GM19463 (cell line): ENCODE measurements around the gene CCNL2.

Source experiments
- ATAC-seq: cut with Tn5 transposase; IDR thresholded peaks from one replicate; pipeline ENCODE4 v1.9.1; 2021; ENCODE audit warnings: mild to moderate bottlenecking, moderate library complexity; ENCODE audit not compliant: unreplicated experiment

The CCNL2 gene

DNA sequence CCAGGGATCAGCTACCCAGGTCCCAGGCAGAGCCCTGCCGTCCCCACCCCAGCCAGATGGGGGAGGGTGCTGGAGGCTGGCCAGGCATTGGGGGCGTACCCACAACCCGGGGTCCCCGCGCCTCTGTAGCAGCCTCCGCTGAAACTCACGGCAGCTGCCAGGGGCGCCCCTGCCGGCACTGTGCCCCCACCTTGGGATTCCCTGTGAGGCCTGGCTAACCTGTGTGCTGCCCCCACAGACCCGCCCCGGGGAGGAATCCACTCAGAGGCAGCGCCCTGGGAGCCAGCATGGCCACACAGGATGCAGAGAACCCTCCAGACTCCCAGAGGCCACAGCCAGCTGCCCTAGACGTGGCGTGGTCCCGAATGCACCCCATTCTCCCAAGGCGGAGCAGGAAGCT lies 53.8 kb downstream of the CCNL2 start:
- ATAC-seq, result no peak

DNA sequence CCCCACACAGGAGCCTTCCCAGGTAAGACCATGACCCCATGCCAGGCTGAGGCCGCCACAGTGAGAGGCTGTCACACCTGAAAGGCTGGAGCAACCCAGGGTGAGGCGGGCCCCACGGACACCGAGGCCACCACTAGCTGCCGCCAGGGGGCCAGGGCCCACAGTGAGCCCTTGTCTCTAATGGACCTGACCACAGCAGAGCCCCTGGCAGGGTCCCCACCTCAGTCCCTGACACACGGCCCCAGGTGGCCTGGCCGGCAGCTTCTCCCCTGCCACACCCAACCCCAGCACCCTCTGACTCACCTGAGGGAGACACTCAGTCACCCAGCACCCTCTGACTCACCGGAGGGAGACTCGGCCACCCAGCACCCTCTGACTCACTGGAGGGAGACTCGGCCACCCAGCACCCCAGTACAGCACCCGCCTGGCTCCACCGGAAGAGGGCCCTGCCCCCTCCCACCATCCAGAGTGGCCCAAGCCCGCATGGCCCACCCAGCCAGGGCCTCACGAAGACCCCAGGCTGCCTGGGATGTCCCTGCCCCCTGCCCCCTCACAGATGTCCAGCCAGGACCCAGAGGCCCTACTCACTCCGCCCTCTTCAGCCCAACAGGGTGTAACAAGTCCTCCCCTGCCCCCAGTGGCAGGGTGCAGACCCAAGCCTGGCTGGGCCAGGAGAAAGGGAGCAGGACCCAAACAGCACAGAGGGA lies 54.3 kb downstream of the CCNL2 start:
- no peak for ATAC-seq

GRCh38 chr1:1343811-1344421 lies 55.2 kb downstream of the CCNL2 start:
- ATAC-seq, result no peak

DNA sequence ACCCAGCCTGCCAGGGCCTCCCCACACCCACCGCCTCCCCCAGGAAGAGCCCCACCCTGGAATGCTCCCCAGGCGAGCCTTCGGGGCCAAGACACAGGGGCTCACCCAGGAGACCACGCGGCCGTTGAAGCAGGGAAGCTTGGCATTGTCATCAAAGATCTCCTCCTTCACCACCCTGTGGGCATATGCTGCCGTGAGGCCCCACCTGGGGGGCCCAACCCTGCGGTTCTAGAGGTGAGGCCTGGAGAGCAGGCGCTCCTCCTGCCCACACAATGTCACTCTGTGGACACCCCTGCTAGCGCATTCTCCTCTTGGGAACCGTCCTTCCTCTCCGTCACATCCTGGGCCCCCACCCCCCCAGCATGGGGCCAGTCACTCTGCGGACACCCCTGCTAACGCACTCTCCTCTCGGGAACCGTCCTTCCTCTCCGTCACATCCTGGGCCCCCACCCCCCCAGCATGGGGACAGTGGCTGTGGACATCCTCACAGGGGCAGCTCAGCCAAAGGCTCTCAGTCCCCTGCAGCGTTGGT lies 56.5 kb downstream of the CCNL2 start:
- no peak for ATAC-seq

DNA sequence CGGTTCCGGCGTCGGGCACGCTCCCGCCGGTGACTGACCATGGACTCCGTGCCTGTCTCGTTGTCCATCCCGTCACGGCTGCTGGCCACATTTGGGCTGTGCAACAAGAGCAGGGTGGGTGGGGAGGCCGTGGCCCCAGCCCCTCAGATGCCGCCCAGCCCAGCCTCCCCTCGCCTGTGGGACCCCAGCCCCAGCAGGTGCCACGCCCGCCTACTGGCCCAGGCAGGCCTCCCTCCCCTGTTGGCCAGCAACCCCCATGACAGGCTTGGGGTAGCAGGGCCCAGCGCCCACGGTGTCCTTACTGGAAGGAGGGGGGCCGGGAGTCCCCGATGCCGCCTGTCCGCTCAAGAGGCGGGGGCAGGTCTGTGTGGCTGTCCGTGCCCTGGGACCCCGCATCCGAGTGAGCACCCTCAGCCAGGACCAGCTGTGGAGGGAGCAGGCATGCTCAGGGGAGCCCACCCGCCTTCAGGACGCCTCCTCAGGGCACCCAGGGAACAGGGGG lies 57.0 kb downstream of the CCNL2 start:
- no peak for ATAC-seq

DNA sequence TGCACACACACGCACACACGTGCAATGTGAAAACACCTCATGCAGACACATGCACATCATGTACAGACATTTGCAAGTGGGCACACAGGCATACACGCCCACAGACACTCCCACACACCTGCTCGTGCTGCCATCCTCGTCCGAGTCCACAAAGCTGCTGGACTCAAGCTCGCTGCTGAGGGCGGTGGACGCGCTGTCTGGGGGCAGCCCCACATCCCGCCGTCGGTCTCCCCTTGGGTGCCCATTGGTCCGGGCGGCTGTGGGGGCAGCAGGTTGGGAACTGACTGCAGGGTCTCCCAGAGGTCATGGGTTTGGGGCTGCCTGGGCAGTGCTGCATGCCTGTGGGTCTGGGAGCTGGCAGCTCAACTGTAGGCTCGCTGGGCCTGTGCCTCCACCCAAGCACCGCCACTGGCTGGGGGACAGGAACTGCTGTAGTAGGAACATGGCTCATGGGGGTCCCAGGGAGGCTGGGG lies 57.5 kb downstream of the CCNL2 start:
- no peak for ATAC-seq

DNA sequence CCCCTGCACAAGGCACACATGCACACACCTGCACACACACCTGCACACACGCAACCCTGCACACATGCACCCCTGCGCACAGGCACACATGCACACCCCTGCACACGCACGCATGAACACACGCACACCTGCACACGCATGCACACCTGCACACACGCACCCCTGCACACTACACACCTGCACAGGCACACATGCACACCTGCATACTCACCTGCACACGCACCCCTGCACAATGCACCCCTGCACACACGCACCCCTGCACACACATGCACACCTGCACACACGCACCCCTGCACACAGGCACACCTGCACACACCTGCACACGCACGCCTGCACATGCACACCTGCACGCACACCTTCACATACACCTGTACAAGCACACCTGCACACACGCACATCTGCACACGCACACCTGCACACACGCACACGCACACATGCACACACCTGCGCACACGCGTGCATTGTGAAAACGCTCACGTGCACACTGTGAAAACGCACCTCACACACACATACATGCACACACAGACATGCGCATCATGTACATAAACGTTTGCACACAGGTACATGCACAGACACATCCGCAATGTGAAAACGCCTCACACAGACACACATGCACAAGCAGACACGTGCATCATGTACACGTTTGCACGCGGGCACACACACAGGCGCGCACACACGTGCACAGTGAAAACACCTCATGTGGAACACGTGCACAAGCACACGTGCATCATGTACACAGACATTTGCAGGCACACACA lies 58.2 kb downstream of the CCNL2 start:
- ATAC-seq, result no peak

DNA sequence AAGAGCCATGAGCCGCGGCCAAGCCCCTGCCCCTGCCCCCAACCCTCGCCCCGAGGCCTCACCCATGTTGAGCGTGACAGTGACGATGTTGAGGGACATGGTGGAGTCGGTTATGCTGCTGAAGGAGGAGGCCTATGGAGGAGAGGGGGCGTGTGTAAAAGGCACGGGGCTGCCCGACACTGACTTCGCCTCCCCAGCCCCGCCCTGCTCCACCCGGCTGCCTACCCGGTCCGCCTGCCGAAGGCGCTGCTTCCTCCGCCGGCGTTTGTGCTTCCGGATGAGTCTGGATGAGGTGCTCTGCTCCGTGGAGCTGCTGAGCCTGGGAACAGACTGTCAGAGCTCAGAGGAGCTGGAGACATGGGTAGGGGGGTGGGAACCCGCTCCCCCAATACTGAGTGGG lies 59.0 kb downstream of the CCNL2 start:
- no peak for ATAC-seq

- ATAC-seq, result no peak
Measured at GRCh38 chr1:1338278-1338677, 60.9 kb downstream of the CCNL2 start.

GRCh38 chr1:1337793-1338147 lies 61.4 kb downstream of the CCNL2 start:
- ATAC-seq, result no peak

DNA sequence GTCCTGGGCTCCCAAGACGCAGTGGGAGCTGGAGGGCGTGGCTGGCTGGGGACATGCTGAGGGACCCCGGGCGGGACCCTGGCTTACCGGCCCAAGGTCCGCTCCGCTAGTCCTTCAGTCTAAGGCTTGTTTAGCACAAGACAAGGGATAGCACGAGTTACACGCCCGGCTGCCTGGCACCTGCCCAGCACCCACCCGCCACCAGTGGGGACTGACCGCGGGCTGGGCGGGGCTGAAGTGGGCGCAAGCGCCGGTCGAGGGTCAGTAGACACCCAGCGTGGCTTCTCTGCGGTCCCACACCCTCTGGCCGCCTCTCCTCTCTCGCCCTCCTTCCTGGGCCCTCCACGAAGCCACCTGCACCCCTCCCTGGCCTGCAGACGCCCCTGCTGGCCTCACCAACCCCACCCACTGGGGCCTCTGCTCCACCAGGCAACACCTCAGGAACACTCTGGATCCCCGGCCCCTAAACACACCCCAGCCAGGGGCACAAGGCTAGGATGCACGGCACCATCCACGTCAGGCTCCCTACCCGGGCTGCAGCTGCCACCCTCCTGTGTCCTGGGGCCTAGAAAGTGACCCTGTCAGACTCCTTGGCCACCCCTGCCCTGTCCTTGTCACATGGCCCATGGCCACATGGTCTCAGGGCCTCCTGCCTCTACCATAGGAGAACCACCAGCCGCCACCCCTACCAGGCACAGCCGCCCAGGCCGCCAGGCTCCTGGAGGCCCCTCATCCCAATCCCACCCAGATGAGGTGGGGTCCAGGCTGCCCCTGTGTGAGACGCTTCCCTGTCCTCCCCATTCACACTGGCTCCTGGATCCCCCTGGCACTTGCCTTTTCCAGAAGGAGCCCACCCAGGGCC lies 62.0 kb downstream of the CCNL2 start:
- no peak for ATAC-seq

DNA sequence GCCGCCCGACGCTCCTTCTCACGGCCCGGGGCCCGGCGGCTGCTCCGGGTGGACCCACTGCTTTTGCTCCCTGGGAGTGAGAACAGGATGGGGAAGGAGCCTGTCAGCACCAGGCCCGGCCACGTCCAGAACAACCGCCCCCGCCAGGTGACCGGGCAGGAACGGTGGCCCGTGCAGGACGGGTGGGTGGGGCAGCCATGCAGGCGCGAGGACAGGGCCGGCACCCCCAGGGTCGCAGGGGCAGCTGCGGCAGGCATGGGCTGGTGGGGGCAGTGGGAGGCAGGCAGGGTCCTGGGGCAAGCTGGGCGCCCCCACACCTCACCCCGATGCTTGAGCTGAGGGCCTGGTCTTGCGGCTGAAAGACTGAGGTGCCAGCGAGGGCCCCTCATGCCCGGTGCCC lies 62.7 kb downstream of the CCNL2 start:
- ATAC-seq, result no peak

DNA sequence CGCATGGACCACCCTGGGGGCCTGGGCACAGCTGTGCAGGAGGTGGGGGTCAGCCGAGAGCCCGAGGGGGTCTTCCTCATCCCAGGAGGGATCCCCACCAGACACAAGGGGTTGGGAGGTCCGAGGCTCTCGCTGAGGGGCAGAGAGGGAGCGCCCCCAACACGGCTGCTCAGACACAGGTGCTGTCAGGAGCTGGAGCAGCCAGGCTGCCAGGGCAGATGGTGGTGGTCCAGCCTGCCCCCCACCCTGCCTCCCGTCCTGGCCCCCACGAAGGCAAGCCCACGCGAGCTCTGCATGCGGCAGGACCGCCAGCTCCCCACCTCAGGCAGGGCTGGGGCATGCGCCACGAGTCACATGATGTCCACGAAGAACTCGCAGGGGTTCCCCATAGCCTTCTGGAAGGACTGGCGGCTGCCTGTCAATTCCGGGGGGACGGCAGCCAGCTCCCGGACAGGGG lies 63.3 kb downstream of the CCNL2 start:
- no peak for ATAC-seq
